Measurements from ENCODE around the gene RAB27B. TPM values are rescaled to one million over a fixed set of nuclear protein-coding genes. Genes with fewer than 3 reads are reported as not detected.

The RAB27B gene
- total RNA-seq, 4 donors from 2014 or later = under 0.01 to 51.2 (median 3.3) TPM

DNA sequence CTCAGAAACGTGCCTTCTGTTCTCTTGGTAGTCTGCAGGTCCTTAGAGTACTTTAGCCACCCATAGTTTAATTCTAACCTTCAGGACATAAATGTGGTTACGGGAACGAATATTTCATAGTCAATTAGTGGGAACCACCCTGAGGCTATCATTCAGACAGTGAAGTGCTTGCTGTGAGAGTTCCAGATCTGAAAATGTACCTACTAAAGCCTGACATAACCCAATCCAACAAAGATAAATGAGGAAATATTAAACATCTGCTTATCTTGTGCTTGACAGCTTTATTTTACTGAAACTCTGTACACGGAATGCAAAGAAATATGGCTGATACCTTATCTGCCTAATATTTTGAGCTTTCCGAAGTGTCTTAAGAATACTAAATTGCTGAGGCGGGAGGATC is 43.0 kb downstream of the RAB27B start:
- intact Hi-C loops (cut with DNase I; ENCODE audit: low total_unique reads) = no loop called here
- no peak for TF ChIP-seq POLR2A (IDR thresholded peaks at IDR 0.05)
- TF ChIP-seq, protein P1, sequence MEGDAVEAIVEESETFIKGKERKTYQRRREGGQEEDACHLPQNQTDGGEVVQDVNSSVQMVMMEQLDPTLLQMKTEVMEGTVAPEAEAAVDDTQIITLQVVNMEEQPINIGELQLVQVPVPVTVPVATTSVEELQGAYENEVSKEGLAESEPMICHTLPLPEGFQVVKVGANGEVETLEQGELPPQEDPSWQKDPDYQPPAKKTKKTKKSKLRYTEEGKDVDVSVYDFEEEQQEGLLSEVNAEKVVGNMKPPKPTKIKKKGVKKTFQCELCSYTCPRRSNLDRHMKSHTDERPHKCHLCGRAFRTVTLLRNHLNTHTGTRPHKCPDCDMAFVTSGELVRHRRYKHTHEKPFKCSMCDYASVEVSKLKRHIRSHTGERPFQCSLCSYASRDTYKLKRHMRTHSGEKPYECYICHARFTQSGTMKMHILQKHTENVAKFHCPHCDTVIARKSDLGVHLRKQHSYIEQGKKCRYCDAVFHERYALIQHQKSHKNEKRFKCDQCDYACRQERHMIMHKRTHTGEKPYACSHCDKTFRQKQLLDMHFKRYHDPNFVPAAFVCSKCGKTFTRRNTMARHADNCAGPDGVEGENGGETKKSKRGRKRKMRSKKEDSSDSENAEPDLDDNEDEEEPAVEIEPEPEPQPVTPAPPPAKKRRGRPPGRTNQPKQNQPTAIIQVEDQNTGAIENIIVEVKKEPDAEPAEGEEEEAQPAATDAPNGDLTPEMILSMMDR (IDR thresholded peaks at IDR 0.05) = no peak
- no peak for DNase-seq
- Histone ChIP-seq H3K36me3 (no peaks in the 10 kb centered on the region), H3K4me3 (no peak overlapping the region), H3K27me3 (no peaks in the 10 kb centered on the region), H3K9me3 (no peaks in the 10 kb centered on the region), H3K27ac (no peak overlapping the region), H3K4me1 (no peaks in the 10 kb centered on the region)

DNA sequence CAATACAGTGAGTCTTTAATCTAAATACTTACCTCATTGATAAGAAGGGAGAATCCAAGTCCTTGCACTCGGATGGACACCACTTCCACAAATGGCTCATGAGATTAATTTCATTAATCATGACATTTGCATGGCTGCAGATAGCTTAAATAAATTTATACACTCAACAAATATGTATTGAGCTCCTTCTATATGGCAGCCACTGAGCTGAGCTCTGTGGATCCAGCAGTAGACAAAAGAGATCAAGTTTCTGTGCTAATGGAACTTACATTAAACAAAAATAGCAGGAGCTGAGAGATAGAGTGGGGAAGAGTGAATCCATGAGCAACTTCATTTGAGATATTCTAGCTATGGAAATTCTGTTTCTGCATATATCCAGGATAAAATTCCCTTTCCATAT is 44.4 kb downstream of the RAB27B start:
- no peak for DNase-seq
- no peaks in the 10 kb centered on the region for H3K4me1 ChIP-seq
- no peaks in the 10 kb centered on the region for H3K9me3 ChIP-seq
- no peaks in the 10 kb centered on the region for H3K36me3 ChIP-seq
- no peak overlapping the region for H3K27ac ChIP-seq
- no peaks in the 10 kb centered on the region for H3K27me3 ChIP-seq
- TF ChIP-seq POLR2A (IDR thresholded peaks at IDR 0.05) = no peak
- TF ChIP-seq, protein P1 (IDR thresholded peaks at IDR 0.05) = no peak
- intact Hi-C loops (cut with DNase I; ENCODE audit: low total_unique reads) = no loop called here
- H3K4me3 ChIP-seq = no peak overlapping the region

DNA sequence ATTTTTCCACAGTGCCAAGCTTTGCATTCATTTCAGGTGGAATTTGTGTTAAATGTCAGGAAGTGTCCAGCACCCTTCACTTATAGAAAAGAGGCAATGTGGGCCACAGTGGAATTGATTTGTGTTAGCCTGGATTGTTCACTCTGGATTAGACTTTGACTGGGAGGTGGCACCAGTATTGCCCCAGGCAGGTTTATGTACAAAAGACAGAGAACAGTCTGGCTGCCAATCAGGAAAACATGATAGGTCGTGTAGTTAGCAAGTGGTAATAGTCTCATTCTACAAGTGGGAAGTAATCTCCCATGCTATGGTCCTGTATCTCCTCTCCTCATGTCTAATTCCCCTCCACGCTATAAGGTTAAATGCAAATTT is 45.6 kb downstream of the RAB27B start:
- no peak overlapping the region for H3K27ac ChIP-seq
- H3K4me3 ChIP-seq = no peak overlapping the region
- no peaks in the 10 kb centered on the region for H3K27me3 ChIP-seq
- H3K9me3 ChIP-seq = no peaks in the 10 kb centered on the region
- intact Hi-C loops (cut with DNase I; ENCODE audit: low total_unique reads) = no loop called here
- no peaks in the 10 kb centered on the region for H3K4me1 ChIP-seq
- no peak for DNase-seq
- TF ChIP-seq POLR2A (IDR thresholded peaks at IDR 0.05) = no peak
- TF ChIP-seq, protein P1 (IDR thresholded peaks at IDR 0.05) = no peak
- H3K36me3 ChIP-seq = no peaks in the 10 kb centered on the region

DNA sequence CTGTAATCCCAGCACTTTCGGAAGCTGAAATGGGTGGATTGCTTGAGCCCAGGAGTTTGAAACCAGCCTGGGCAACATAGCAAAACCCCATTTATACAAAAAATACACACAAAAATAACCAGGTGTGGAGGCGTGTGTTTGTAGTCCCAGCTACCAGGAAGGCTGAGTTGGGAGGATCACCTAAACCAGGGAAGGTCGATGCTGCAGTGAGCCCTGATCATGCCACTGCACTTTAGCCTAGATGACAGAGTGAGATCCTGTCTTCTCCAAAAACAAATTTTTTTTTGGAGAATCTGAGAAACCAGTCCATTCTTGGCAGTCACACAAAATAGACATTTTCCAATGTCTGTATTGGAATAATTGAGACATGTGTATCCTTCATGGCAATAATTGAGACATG is 46.8 kb downstream of the RAB27B start:
- intact Hi-C loops (cut with DNase I; ENCODE audit: low total_unique reads) = no loop called here
- TF ChIP-seq POLR2A (IDR thresholded peaks at IDR 0.05) = no peak
- TF ChIP-seq, protein P1 (IDR thresholded peaks at IDR 0.05) = no peak

DNA sequence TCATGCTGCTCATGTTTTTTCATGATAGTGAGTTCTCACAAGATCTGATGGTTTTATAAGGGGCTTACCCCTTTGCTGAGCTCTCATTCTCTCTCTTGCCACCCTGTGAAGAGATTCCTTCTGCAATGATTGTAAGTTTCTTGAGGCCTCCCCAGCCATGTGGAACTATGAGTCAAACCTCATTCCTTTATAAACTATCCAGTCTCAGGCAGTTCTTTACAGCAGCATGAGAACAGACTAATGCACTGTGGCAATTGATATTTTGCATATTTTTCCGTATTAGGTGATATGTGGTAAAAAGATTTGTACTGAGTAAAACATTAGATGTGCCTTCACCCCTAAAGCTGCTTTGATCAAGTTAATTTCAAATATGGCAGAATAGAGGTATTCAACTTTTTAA is 48.8 kb downstream of the RAB27B start:
- no peaks in the 10 kb centered on the region for H3K4me1 ChIP-seq
- H3K9me3 ChIP-seq = no peaks in the 10 kb centered on the region
- TF ChIP-seq, protein P1 (IDR thresholded peaks at IDR 0.05) = no peak
- no peak for TF ChIP-seq POLR2A (IDR thresholded peaks at IDR 0.05)
- no peaks in the 10 kb centered on the region for H3K27me3 ChIP-seq
- no peak for DNase-seq
- intact Hi-C loops (cut with DNase I; ENCODE audit: low total_unique reads) = no loop called here
- no peaks in the 10 kb centered on the region for H3K36me3 ChIP-seq
- H3K4me3 ChIP-seq = no peak overlapping the region
- no peak overlapping the region for H3K27ac ChIP-seq

More for the DNA sequence above, 46.8 kb downstream of the RAB27B start:
- Histone ChIP-seq H3K27ac (no peak overlapping the region), H3K4me1 (no peaks in the 10 kb centered on the region), H3K36me3 (no peaks in the 10 kb centered on the region), H3K9me3 (no peaks in the 10 kb centered on the region), H3K27me3 (no peaks in the 10 kb centered on the region), H3K4me3 (no peak overlapping the region)
- no peak for DNase-seq

Data from uterus (tissue), 4 donors.